HG02588 (cell line): ENCODE measurements around the gene FAM13A.
A peak's percentile ranks its signal among the peaks of the same experiment; 100 is the strongest.

ENCODE experiments used
- ATAC-seq: cut with Tn5 transposase; IDR thresholded peaks from one replicate; pipeline ENCODE4 v1.9.1; 2021; ENCODE audit warnings: mild to moderate bottlenecking, moderate library complexity; ENCODE audit not compliant: unreplicated experiment

The FAM13A gene

GRCh38 chr4:88818631-88819470 is 238.1 kb downstream of the FAM13A start:
- ATAC-seq: no peak

GRCh38 chr4:88817740-88818139 is 239.2 kb downstream of the FAM13A start:
- no peak for ATAC-seq

DNA sequence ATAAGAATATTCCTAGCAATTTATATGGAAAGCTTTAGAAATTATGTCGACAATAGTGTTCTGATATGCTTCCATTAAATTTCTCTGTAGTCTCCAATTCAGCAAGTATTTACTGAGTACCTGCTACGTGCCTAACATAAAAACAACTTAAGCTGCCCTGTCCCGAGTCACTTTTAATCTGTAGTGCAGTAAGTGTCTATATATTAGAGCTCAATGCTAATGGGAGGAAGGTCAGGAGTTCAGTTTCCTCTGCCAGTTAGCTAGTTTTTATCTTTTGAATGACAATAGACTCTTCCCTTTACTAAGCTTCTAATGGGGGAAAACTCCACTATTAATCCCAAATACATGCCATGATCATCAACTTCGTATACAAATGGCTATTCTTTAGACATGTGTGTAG is 240.6 kb downstream of the FAM13A start:
- ATAC-seq: no peak

- no peak for ATAC-seq
These were observed 242.9 kb downstream of the FAM13A start for GRCh38 chr4:88814043-88814617.

- ATAC-seq: no peak
These were observed 244.0 kb downstream of the FAM13A start for GRCh38 chr4:88813013-88813412.

DNA sequence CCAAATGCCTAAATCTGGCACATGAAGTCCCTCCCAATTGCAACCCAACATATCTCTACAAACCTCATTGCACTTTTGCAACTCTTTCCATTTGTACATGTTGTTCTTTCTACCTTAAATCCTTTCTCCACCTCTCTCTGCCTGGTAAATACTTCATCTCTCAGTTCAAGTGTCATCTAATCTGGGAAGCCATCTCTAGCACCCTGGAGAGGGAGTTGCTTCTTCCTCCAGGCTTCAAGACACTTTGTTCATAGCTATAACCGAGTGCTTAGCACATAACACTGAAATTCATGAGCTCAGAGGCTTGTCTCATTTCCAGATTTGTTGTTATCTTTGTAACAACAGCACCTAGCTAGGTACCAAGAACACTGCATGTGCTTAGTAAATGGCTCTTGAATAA is 244.6 kb downstream of the FAM13A start:
- ATAC-seq: no peak

- ATAC-seq: no peak
These were observed 245.1 kb downstream of the FAM13A start for GRCh38 chr4:88811904-88812303.

GRCh38 chr4:88810325-88810724 is 246.7 kb downstream of the FAM13A start:
- ATAC-seq: no peak

DNA sequence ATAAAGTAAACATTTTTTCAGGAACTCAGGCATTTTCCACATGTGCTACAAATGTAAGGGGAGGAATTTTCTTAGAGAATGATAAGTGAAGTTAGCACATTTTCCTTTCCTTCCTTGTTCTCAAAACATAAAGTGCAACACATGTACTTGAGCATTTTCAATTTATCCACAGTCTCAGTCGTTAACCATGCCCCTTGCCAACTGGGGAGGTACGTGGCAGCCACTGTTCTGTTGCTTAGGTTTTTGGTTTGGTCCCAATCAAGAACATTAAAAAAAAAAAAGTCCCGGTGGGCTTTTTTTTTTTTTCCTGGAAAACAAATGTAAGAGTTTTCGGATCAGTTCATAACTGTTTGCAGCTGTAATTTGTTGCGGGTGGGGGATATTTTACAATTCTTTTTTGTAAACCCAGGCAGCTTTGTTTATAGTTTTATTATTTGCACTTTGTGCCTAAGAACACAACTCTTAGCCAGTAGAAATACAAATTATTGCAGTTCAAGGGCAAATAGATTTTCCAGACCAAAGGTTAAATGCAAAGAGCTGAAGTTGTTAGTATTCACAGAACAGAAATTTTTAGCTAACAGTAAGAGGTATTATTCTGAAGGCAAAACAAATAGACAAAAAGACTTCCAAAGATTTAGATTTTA is 247.3 kb downstream of the FAM13A start:
- ATAC-seq: no peak

- no peak for ATAC-seq
These were observed 247.9 kb downstream of the FAM13A start for GRCh38 chr4:88809101-88809500.

- ATAC-seq: no peak
These were observed 249.5 kb downstream of the FAM13A start for GRCh38 chr4:88807499-88807898.

DNA sequence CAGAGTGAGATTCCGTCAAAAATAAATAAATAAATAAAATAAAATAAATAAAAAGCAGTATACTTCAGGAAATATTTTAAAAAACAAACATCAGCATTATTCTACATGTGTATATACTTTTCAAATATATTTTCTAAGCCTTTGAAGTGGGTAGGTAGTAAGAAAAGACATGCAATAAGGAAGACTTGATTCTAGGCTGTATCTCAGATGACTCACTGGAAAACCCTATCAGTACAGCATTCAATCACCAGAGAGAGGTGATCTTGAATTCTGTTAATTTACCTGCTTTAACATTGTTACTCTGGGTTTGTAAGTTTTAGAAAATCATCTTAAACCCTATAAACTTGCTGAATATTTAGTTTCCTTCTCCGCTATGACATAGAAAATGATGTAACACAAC is 252.8 kb downstream of the FAM13A start:
- no peak for ATAC-seq

- ATAC-seq: peak; percentile 69
These were observed 253.3 kb downstream of the FAM13A start for GRCh38 chr4:88803600-88804096.

- ATAC-seq: no peak
These were observed 254.2 kb downstream of the FAM13A start for GRCh38 chr4:88802585-88803286.

DNA sequence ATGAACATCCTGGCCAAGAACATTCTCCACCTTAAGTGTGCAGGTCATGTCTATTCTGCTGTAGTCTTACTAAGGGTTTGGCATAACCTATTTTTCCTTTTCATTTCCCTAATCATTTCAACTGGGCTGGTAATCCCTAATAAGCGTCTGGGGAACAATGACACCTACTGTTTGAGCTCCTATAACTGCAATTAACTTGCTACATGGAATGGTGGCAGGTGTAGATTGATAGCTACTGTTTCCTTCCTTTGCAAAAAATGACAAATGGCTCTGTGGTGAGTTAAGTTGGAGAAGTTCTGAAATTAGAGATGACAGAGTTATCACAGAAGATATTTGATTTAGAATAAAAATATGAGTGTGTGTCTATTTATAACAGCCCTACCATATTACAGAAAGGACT is 254.8 kb downstream of the FAM13A start:
- no peak for ATAC-seq

DNA sequence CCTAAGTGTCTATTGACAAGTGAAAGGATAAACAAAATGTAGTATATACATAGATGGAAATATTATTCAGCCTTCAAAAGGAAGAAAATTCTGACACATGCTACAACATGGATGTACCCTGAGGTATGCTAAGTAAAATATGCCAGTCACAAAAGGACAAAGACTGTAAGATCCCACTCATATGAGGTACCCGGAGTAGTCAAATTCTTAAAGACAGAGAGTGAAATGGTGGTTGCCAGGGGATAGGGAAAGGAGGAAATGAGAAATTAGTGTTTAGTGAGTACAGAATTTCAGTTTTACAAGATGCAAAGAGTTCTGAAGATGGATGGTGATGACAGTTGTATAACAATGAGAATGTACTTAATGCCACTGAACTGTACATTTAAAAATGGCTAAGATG is 257.1 kb downstream of the FAM13A start:
- ATAC-seq: no peak

DNA sequence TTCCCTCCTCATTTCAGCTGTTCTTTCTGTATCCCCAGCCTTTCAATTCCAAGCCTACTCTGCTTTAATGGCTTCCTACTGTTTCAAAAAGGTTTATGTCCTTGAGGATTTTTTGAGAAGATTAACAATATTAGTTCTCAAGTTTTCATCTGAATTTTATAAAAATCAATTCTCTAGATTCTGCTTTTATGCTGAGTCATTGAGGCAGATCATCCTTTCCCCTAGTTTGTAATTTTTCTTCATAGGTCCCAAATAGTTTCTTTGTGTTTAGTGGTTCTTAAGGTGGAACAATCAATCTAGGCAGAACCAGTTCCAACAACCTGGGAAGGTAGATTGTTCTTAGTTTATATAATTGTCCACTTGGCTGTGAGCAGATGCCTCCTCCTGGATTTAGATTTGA is 259.3 kb downstream of the FAM13A start:
- no peak for ATAC-seq

DNA sequence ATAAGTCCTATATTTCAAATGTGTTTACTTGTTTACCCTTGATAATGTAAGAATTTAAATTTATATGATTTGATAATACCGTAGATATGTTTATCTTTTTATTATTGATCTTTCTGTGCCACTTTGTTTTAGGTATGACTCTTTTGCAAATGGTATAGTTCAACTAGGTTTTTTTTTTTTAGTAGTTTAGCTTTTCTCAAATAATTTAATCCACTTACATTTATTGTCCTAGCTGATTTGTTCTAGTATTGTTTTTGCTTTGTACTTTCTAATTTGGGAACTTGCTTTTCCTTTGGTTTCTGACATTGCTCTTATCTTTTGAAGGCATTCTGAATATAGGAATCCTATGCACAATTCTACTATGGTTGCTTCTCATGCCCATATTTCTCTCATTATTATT is 260.4 kb downstream of the FAM13A start:
- no peak for ATAC-seq

GRCh38 chr4:88794952-88795351 is 262.0 kb downstream of the FAM13A start:
- no peak for ATAC-seq

DNA sequence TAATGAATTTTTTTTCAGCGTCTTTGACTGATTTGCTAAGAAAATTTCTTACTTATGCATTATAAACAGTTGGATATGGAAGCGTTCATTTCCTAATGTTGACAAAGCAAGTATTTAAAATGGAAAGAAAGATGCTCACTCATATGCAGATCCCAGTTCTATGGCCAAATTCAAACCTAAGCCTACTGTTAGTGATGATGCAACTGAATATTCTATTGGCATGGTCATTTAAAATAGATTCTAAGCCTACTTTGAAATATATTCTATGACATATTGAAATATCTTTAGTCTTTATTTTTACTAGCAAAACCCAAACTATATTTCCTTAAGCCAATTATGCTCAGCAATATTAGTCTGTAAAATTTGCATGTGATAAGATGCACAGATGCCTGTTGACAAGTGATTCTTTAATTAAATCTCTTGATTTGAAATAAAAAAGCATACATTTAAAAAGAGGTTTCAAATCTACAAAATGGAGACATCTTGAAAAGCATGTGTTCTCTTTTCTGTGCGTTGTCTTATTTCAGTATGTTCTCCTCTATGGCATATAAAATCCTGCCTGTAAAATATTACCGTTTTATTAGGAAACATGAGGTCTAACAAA is 262.8 kb downstream of the FAM13A start:
- ATAC-seq: no peak

DNA sequence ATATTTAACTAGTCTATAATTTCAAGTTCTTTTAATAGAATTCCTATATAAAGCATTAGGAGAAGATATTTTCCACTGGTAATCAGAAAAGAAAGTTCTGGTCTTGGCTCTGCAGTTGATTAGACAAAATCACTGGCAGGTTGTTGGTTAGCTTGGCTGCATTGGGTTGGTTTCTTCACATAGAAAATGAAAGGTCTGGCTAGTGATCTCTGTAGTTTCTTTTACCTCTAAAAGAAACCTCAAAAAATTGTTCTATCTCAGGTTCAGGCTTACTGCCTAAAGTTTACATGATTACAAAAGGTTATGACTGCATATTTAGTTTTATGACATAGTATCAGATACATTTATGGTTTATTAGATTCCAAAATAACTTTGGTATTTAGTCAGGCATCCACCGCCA is 263.5 kb downstream of the FAM13A start:
- no peak for ATAC-seq
